Lower lobe of right lung (tissue), 2 donors: ENCODE data around the gene ZDHHC17. TPM values are rescaled to one million over a fixed set of nuclear protein-coding genes. Genes with fewer than 3 reads are reported as not detected.

Experiments
- ATAC-seq, 2 donors: fragments of 200-7000 bp; cut with Tn5 transposase; one replicate each; pipeline ENCODE4 v1.9.1; 2020 to 2022; ENCODE audit warnings: mild to moderate bottlenecking in 2 of 2, moderate library complexity in 2 of 2
- DNase-seq: peaks from one replicate; pipeline ENCODE4 v3.0.0-alpha.2; 2020
- H3K27ac ChIP-seq: fragments of 200-600 bp; one replicate; pipeline ENCODE4 v1.8.0; 2022
- H3K27me3 ChIP-seq: fragments of 200-600 bp; one replicate; pipeline ENCODE4 v1.8.0; 2022; ENCODE audit warnings: low read depth
- H3K36me3 ChIP-seq: fragments of 200-600 bp; one replicate; pipeline ENCODE4 v1.8.0; 2022; ENCODE audit warnings: mild to moderate bottlenecking
- H3K4me1 ChIP-seq: fragments of 200-600 bp; one replicate; pipeline ENCODE4 v1.8.0; 2022
- H3K4me3 ChIP-seq: fragments of 200-600 bp; one replicate; pipeline ENCODE4 v1.8.0; 2022; ENCODE audit warnings: mild to moderate bottlenecking
- H3K9me3 ChIP-seq: fragments of 200-600 bp; one replicate; pipeline ENCODE4 v1.8.0; 2022
- intact Hi-C: fragments of 100-400 bp; cut with DNase I; formaldehyde crosslinking; loops from one replicate; pipeline ENCODE4 v1.11.0; 2022
- total RNA-seq: library from RNA; stranded (reverse); fragmentation: NEBNext Ultra II Directional; extraction: Animal tissue kit (Norgen Biotek cat#: 25700); gene quantifications from one replicate; pipeline ENCODE4 v1.2.1, GENCODE V29; 2021
- TF ChIP-seq, protein P1 (sequence below): fragments of 200-600 bp; IDR thresholded peaks from one replicate; pipeline ENCODE4 v1.8.0; 2022; ENCODE audit warnings: antibody characterized with exemption, mild to moderate bottlenecking
- donor health status: DM: no; HTN: yes; CAD: no; lungs with severe emphysema.

The ZDHHC17 gene
- total RNA-seq, 1 donor from 2014 or later, result 27.9 TPM

DNA sequence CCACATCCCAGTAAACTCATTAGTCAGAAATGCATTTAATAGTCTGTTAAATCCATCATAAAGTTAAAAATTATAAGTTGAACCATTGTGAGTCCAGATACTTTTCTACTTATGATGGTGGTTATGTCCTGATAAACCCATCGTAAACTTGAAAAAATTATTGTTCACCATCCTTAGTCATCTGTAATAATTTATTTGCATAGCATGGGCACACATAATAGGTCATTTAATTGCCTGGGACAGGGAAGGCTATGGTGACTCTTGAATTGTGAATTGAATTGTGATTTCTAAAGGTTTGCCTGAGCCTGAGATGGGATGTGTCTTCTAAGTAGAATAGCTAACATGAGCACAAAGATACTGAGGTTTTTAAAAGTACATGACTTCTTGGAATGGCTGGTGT is 21.5 kb downstream of the ZDHHC17 start:
- no peaks in the 10 kb centered on the region for H3K27me3 ChIP-seq
- H3K9me3 ChIP-seq, result no peaks in the 10 kb centered on the region
- H3K27ac ChIP-seq, result no peak overlapping the region
- TF ChIP-seq, protein P1, sequence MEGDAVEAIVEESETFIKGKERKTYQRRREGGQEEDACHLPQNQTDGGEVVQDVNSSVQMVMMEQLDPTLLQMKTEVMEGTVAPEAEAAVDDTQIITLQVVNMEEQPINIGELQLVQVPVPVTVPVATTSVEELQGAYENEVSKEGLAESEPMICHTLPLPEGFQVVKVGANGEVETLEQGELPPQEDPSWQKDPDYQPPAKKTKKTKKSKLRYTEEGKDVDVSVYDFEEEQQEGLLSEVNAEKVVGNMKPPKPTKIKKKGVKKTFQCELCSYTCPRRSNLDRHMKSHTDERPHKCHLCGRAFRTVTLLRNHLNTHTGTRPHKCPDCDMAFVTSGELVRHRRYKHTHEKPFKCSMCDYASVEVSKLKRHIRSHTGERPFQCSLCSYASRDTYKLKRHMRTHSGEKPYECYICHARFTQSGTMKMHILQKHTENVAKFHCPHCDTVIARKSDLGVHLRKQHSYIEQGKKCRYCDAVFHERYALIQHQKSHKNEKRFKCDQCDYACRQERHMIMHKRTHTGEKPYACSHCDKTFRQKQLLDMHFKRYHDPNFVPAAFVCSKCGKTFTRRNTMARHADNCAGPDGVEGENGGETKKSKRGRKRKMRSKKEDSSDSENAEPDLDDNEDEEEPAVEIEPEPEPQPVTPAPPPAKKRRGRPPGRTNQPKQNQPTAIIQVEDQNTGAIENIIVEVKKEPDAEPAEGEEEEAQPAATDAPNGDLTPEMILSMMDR, result no peak
- DNase-seq (no peak), ATAC-seq (no peak)
- no peaks in the 10 kb centered on the region for H3K36me3 ChIP-seq
- intact Hi-C loops, result no loop called here
- H3K4me1 ChIP-seq, result peaks cover 27% of the 10 kb centered on the region
- H3K4me3 ChIP-seq, result no peak overlapping the region

DNA sequence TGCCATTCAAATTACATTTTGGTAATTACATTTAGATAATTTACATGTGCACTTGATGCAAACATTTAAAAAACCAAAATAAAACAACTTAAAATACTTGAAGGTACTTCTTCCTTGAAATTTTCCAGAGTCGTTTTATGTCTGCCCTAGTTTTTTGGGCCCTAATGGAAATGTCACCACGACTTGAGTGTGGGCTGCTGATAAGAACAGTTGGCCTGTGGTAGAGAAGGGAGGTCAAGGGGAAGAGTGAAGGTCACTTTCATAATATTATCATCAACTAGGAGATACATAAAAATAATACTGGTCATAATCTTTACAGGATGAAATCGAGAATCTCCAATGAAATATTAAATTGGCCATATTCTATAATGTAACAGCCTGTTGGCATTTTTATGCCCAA is 23.1 kb downstream of the ZDHHC17 start:
- ATAC-seq (no peak), DNase-seq (no peak)
- no peaks in the 10 kb centered on the region for H3K9me3 ChIP-seq
- no peaks in the 10 kb centered on the region for H3K36me3 ChIP-seq
- no peak overlapping the region for H3K27ac ChIP-seq
- no peak overlapping the region for H3K4me3 ChIP-seq
- TF ChIP-seq, protein P1, result no peak
- intact Hi-C loops, result no loop called here
- H3K27me3 ChIP-seq, result no peaks in the 10 kb centered on the region
- H3K4me1 ChIP-seq, result peaks cover 16% of the 10 kb centered on the region

DNA sequence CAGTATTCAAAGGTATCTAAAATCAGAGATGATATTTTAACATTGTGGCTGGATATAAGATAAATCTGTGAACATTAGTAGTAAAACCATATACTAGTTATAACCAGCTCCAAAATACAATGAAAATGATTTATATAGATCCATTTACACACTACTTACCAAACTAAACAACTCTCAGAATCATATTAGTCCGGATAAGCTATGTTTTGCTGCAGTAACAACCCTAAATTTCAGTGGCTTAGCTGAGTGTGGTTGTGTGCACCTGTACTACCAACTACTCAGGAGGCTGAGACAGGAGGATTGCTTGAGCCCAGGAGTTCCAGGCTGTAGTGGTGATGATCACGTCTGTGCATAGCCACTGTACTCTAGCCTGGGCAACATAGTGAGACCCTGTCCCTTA is 23.8 kb downstream of the ZDHHC17 start:
- TF ChIP-seq, protein P1, result no peak
- no peak for ATAC-seq

DNA sequence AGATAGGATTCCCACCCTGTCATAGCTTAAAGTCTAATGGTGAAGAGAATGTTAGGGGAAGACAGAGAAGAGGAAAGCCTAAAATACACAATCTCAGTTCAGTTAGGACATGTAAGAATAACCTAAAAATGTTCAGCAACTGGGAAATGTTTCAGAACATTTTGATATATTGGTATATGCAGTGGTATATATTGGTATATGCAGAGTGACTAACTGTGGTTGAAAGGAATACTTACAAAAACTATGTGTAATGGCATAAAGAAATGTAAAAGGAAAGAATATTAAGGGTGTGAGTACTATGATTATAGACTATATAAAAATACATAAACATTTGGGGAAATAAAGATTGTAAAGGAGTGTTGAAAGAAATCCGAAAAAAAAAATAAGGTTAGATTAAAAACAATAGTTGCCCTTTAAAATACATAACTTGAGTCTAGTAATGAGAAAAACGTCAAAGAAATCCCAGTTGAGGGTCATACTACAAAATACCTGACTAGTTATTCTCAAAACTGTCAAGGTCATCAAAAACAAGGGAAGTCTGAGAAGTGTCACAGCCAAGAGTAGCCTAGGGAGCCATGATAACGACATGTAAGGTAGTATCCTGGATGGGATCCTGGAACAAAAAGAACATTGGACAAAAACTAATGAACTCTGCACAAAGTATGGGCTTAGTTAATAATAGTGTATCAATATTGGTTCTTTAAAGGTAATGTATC is 25.6 kb downstream of the ZDHHC17 start:
- ATAC-seq (no peak), DNase-seq (no peak)
- TF ChIP-seq, protein P1, result no peak
- intact Hi-C loops, result loop anchor here (5.0 kb wide), 1 partner anchor 167 kb away; no protein-coding TSS in a partner anchor
- no peaks in the 10 kb centered on the region for H3K27me3 ChIP-seq
- H3K9me3 ChIP-seq, result no peaks in the 10 kb centered on the region
- H3K4me1 ChIP-seq, result peaks cover 7% of the 10 kb centered on the region
- H3K27ac ChIP-seq, result no peak overlapping the region
- no peaks in the 10 kb centered on the region for H3K36me3 ChIP-seq
- no peak overlapping the region for H3K4me3 ChIP-seq

More for the DNA sequence above, 23.8 kb downstream of the ZDHHC17 start:
- H3K27ac ChIP-seq, result no peak overlapping the region
- H3K4me1 ChIP-seq, result peaks cover 9% of the 10 kb centered on the region
- DNase-seq, result no peak
- no peaks in the 10 kb centered on the region for H3K27me3 ChIP-seq
- H3K4me3 ChIP-seq, result no peak overlapping the region
- no peaks in the 10 kb centered on the region for H3K9me3 ChIP-seq
- intact Hi-C loops, result no loop called here
- H3K36me3 ChIP-seq, result no peaks in the 10 kb centered on the region

DNA sequence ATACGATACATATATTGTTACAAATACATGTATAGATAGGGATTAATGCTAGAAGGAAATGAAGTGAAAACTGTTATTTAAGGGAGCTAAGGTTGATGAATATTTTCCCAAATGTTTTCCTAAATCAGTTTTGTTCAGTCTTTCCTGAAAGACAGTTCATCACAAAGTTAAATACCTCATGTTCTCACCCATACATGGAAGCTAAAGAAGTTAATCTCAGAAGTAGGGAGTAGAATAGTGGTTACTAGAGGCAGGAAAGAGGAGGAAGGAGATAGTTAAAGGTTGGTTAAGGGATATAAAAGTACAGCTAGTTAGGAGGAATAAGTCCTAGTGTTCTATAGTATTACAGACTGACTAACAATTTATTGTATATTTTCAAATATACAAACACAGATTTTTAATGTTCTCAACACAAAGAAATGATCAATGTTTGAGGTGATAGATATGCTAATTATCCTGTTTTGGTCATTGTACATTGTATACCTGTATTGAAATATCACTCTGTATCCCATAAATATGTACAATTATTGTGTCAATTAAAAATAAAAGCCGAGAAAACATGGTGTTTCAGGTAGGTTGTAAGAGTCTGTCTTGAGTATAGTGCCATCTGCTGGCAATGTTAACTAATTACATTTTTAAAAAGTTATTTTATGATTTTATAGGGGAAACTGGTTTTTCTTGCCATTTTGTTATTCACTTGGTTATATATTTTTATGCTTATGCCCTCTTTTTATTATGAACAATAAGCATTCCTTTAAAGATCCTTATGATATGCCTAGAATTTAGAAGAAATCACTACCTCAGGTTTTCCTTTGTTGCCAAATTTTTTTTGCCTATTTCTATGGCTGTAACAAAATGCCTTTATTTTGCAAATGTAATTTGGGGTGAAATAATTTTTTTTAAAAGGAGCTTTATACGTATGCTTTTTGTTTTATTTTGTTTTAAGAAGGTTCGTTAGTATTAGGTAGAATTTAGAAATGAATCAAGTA is 26.9 kb downstream of the ZDHHC17 start:
- intact Hi-C loops, result loop anchor here (5.0 kb wide), 1 partner anchor 169 kb away; no protein-coding TSS in a partner anchor
- Histone ChIP-seq H3K27ac (no peak overlapping the region), H3K9me3 (no peaks in the 10 kb centered on the region), H3K27me3 (no peaks in the 10 kb centered on the region), H3K4me3 (no peak overlapping the region), H3K36me3 (no peaks in the 10 kb centered on the region), H3K4me1 (no peaks in the 10 kb centered on the region)
- peak; percentile 54 to 60 for ATAC-seq
- TF ChIP-seq, protein P1, result peak; percentile 62
- DNase-seq, result no peak
